Stimulated activated CD4-positive, alpha-beta T cell treated with anti-CD3 and anti-CD28 coated beads, Interleukin-1b, Interleukin-23, amount 100 ng/mL, for 24 hours (primary cell): ENCODE data around the gene AKAP1.
A peak's percentile ranks its signal among the peaks of the same experiment; 100 is the strongest.

Source experiments
- DNase-seq, 4 experiments: peaks; one replicate each; pipeline ENCODE4 v3.0.0-alpha.2; 2020; ENCODE audit warnings: low read depth in 4 of 4, low spot score in 1 of 4

AKAP1 gene

GRCh38 chr17:57084802-57085447 lies at the start of gene AKAP1:
Gene AKAP1, plus strand, starts transcription at chr17:57085246. Its CDS starts 20,219 bp downstream, at chr17:57105465.
- peak; percentile 83 to 92 (median 86) for DNase-seq

- no peak for DNase-seq
These were observed 49.0 kb upstream of the AKAP1 start for GRCh38 chr17:57035971-57036481.

GRCh38 chr17:57037411-57037810 lies 47.6 kb upstream of the AKAP1 start:
- no peak for DNase-seq

GRCh38 chr17:57038486-57038885 lies 46.6 kb upstream of the AKAP1 start:
- DNase-seq: no peak

GRCh38 chr17:57040571-57040970 lies 44.5 kb upstream of the AKAP1 start:
- DNase-seq: no peak

- DNase-seq: no peak
These were observed 41.8 kb upstream of the AKAP1 start for GRCh38 chr17:57043276-57043675.

GRCh38 chr17:57044976-57045867 lies 39.8 kb upstream of the AKAP1 start:
- DNase-seq: no peak

- peak in 3 of 4 experiments; percentile 2 to 7 (median 3) for DNase-seq
These were observed 39.0 kb upstream of the AKAP1 start for GRCh38 chr17:57045868-57046704.

GRCh38 chr17:57046749-57047148 lies 38.3 kb upstream of the AKAP1 start:
- no peak for DNase-seq

- no peak for DNase-seq
These were observed 37.0 kb upstream of the AKAP1 start for GRCh38 chr17:57048096-57048495.

- no peak for DNase-seq
These were observed 34.7 kb upstream of the AKAP1 start for GRCh38 chr17:57050306-57050705.

GRCh38 chr17:57051886-57052361 lies 33.1 kb upstream of the AKAP1 start:
- no peak for DNase-seq

GRCh38 chr17:57062865-57063264 lies 22.2 kb upstream of the AKAP1 start:
- DNase-seq: no peak

GRCh38 chr17:57067162-57067561 lies 17.9 kb upstream of the AKAP1 start:
- DNase-seq: no peak

GRCh38 chr17:57067781-57068180 lies 17.3 kb upstream of the AKAP1 start:
- no peak for DNase-seq

GRCh38 chr17:57068222-57068658 lies 16.8 kb upstream of the AKAP1 start:
- DNase-seq: no peak

- no peak for DNase-seq
These were observed 16.3 kb upstream of the AKAP1 start for GRCh38 chr17:57068707-57069106.

GRCh38 chr17:57071991-57072944 lies 12.8 kb upstream of the AKAP1 start:
- DNase-seq: no peak

GRCh38 chr17:57073626-57074025 lies 11.4 kb upstream of the AKAP1 start:
- no peak for DNase-seq

GRCh38 chr17:57075193-57075592 lies 9.9 kb upstream of the AKAP1 start:
- DNase-seq: no peak
